NCI-H1105 (cell line): Measurements from ENCODE around the gene SLC39A8.
A peak's percentile ranks its signal among the peaks of the same experiment; 100 is the strongest.

ENCODE experiments used
- DNase-seq: peaks from one replicate; lab custom pipeline; 2025; lab: John Stamatoyannopoulos, UW

SLC39A8 gene

DNA sequence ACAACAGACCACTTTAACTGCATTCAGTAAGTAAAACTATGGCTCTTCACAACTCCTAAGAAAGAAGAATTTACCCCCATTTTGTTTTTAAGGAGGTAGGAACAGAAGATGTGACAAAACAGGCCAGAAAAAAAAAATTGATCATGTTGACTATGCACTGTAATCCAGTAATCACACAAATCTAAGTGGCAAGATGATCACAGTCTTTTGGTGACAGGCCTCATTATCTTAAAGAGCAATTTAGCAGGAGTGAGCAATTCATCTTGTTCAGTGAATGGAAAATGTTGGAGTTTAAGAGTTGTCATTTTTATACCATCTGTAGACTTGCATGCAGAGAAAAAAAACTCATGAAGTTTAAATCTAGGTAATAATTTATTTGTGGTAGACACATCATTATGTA, 115.1 kb downstream of the SLC39A8 start:
- no peak for DNase-seq

DNA sequence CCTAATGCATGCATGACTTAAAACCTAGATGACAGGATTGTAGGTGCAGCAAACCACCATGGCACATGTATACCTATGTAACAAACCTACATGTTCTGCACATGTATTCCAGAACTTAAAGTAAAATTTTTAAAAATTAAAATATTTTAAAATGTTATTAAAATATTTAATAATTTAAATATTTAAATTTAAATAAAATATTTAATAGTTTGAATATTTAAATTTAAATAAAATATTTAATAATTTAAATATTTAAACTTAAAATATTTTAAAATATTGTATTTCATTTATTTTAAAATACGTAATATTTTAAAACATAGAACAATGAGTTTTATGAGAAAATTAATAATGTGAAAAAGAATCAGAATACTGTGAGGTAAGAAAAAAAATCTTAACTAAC, 117.9 kb downstream of the SLC39A8 start:
- DNase-seq: no peak

- DNase-seq: no peak
These were observed 121.8 kb downstream of the SLC39A8 start for GRCh38 chr4:102223461-102223860.

DNA sequence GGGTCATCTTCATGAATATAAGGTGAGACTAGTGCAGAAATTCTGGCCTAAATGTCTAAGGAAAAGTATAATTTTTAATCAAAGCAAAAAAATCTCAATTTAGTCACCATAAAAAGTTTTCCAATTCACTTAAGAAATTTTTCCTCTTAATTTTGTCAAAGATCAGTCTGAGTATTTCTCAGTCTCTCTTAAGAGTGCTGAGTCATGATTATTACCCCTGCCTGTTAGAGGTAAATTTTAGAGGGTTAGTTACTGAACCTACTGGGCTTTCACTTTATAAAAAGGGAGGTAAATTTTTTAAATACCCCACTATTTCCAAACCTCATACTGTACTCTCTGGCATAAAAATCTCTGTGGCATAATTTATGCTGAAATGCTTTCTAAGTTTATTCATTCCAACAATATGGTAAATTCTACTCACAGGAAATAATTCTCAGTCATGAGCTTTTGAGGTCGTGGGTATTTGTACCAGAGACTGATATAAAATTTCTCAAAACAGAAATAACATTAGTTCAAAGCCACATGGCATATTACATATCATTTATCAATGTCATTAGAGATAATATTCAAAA, 122.4 kb downstream of the SLC39A8 start:
- no peak for DNase-seq

DNA sequence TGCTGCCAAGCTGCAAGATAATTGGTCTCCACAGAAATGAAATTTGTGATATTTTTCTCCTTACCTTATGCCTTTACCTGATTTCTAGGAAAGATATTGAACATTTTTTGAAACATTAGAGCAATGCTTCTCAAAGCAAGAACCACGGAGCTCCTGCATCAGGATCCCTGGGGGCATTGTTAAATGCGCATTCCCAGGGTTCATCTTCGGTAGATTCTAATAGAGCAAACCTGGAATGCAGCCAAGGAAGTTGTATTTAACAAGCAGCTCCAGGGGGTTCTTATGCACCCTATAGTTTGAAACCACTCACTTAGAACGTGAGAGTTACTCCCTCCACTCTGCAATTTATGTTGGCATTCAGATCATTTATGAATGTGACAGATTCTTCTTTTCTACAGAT, 126.2 kb downstream of the SLC39A8 start:
- peak; percentile 11 for DNase-seq

DNA sequence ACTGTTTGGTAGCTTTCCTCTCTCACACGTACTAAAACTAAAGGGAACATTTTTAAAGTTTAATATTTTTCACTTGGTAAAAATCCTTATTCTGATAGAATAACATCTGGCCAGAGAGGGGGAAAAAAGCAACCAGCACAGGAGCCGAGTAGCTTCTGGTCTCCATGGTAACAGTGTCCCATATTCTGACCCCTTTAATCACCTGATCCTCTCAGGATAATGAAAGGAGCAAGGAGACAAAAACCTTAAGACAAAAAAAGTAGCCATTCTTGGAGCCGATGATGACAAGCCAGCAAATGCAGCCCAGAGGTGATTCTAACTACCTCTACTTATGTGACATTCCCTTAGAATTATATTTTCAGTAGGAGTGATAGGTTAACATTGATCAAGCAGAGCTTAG, 126.6 kb downstream of the SLC39A8 start:
- no peak for DNase-seq

DNA sequence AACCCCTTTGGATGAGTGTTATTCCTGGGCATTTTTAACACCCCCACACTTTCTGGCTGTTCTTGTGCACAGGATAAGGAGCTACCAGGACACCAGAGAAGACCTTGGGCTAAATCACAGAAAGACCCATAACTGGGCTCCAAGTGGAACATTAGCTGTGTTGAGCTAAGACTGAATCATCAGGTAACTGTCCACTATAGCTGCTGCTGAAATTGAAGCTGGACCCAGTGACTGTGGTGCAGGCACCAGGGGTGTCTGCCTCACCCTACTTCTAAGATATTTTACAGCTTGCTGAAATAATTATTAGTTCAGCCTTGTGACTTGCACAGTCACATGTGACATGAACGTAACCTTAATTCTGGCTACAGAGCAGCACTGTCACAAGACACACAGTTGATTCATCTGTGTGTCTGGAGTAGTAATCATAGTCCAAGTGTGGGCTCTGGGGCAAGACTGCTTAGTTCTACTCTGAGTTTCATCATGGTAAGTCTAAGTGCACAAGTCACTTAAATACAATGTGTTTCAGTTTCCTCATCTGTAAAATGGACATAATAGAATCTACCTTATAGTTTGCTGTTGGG, 127.4 kb downstream of the SLC39A8 start:
- no peak for DNase-seq

- no peak for DNase-seq
These were observed 127.9 kb downstream of the SLC39A8 start for GRCh38 chr4:102217345-102217744.

- no peak for DNase-seq
These were observed 128.6 kb downstream of the SLC39A8 start for GRCh38 chr4:102216666-102217065.

DNA sequence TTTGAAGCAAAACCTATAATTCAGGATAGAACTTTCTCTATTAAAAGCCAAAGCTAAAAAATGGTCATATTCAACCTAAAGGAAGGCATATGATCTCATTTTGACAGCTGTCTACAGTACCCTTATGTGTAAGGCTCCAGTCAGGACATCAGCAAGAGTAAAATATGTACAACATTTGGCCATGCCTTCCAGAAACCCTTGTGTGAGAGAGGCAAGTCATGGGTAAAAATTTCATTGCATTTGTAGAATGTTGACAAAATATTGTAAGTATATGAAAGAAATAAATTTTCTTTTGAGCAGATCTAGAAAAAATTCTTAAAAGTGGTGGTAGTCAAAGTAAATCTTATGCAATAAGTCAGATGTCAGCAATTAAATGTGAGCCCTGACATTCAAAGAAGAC, 132.3 kb downstream of the SLC39A8 start:
- no peak for DNase-seq
